GM23338 (cell line): ENCODE measurements around the gene SDC3. TPM values are rescaled to one million over a fixed set of nuclear protein-coding genes. Genes with fewer than 3 reads are reported as not detected.

Experiments
- ATAC-seq: fragments of 200-7000 bp; cut with Tn5 transposase; 3 replicates; pipeline ENCODE4 v1.9.1; 2020
- DNase-seq: peaks from one replicate; pipeline ENCODE4 v3.0.0-alpha.2; 2015; ENCODE audit warnings: low spot score
- H2AFZ ChIP-seq: fragments of 200-600 bp; sonication (generic); 2 replicates; pipeline ENCODE4 v1.8.0; 2016; ENCODE audit warnings: antibody characterized with exemption, mild to moderate bottlenecking, moderate library complexity
- H3F3A ChIP-seq: fragments of 200-600 bp; sonication (generic); replicated peaks from 2 replicates; pipeline ENCODE4 v1.8.0; 2017; ENCODE audit warnings: antibody characterized with exemption, mixed run types, low read depth
- H3K27ac ChIP-seq: fragments of 200-600 bp; sonication (generic); 2 replicates; pipeline ENCODE4 v1.6.1; 2016; ENCODE audit warnings: low read depth
- H3K27me3 ChIP-seq: fragments of 200-600 bp; sonication (generic); 2 replicates; pipeline ENCODE4 v1.8.0; 2016; ENCODE audit warnings: mild to moderate bottlenecking, mixed run types, moderate library complexity; ENCODE audit not compliant: insufficient read depth
- H3K36me3 ChIP-seq: fragments of 200-600 bp; sonication (generic); 2 replicates; pipeline ENCODE4 v1.8.0; 2016; ENCODE audit warnings: mild to moderate bottlenecking; ENCODE audit not compliant: insufficient read depth
- H3K4me1 ChIP-seq: fragments of 200-600 bp; sonication (generic); 2 replicates; pipeline ENCODE4 v1.8.0; 2016; ENCODE audit warnings: mild to moderate bottlenecking, moderate library complexity; ENCODE audit not compliant: insufficient read depth
- H3K4me2 ChIP-seq: fragments of 200-600 bp; sonication (generic); 2 replicates; pipeline ENCODE4 v1.7.1; 2017; ENCODE audit warnings: mixed run types
- H3K4me3 ChIP-seq: fragments of 200-600 bp; sonication (generic); 2 replicates; pipeline ENCODE4 v1.6.1; 2016; ENCODE audit warnings: mixed run types
- H3K79me2 ChIP-seq: fragments of 200-600 bp; sonication (generic); replicated peaks from 2 replicates; pipeline ENCODE4 v1.8.0; 2017; ENCODE audit warnings: mild to moderate bottlenecking; ENCODE audit not compliant: insufficient read depth
- H3K9me2 ChIP-seq: fragments of 200-600 bp; sonication (generic); 2 replicates; pipeline ENCODE4 v1.8.0; 2017; ENCODE audit not compliant: insufficient read depth
- H4K20me1 ChIP-seq: fragments of 200-600 bp; sonication (generic); replicated peaks from 2 replicates; pipeline ENCODE4 v1.8.0; 2017; ENCODE audit warnings: mild to moderate bottlenecking; ENCODE audit not compliant: insufficient read depth
- H3K27ac Mint-ChIP-seq: 2 replicates; pipeline ENCODE4 v1.8.0; 2020; ENCODE audit warnings: inconsistent platforms, mild to moderate bottlenecking, moderate library complexity, mixed read lengths
- H3K27me3 Mint-ChIP-seq: 3 replicates; pipeline ENCODE4 v1.8.0; 2022; ENCODE audit warnings: low read depth, mild to moderate bottlenecking, moderate library complexity, mixed read lengths, inconsistent platforms; ENCODE audit not compliant: insufficient read depth, poor library complexity
- H3K36me3 Mint-ChIP-seq: 3 replicates; pipeline ENCODE4 v1.8.0; 2021; ENCODE audit warnings: low read depth, mild to moderate bottlenecking, inconsistent platforms, moderate library complexity, mixed read lengths
- H3K4me1 Mint-ChIP-seq: 3 replicates; pipeline ENCODE4 v1.8.0; 2020; ENCODE audit warnings: mild to moderate bottlenecking, inconsistent platforms, mixed read lengths
- H3K4me3 Mint-ChIP-seq: 3 replicates; pipeline ENCODE4 v1.8.0; 2021; ENCODE audit warnings: moderate library complexity, mild to moderate bottlenecking, inconsistent platforms, mixed read lengths
- H3K9me3 Mint-ChIP-seq: 3 replicates; pipeline ENCODE4 v1.8.0; 2020; ENCODE audit warnings: moderate library complexity, mild to moderate bottlenecking, inconsistent platforms, mixed read lengths
- CREB1 ChIP-seq: fragments of 250-450 bp; sonication (Bioruptor Pico); IDR thresholded peaks from 2 replicates; pipeline ENCODE4 v1.5.0; 2020; ENCODE audit warnings: low read depth, mild to moderate bottlenecking, moderate library complexity
- JUNB ChIP-seq: IDR thresholded peaks from one replicate; pipeline ENCODE4 v1.6.1; 2016; ENCODE audit warnings: antibody characterized with exemption; ENCODE audit not compliant: unreplicated experiment
- POLR2AphosphoS5 ChIP-seq: IDR thresholded peaks from 2 replicates; pipeline ENCODE4 v1.6.1; 2016; ENCODE audit warnings: antibody characterized with exemption, low read depth
- STAT1 ChIP-seq: IDR thresholded peaks from one replicate; pipeline ENCODE4 v1.6.1; 2016; ENCODE audit warnings: antibody characterized with exemption; ENCODE audit not compliant: unreplicated experiment
- ZNF331 ChIP-seq: fragments of 250-450 bp; sonication (Bioruptor Pico); IDR thresholded peaks from 2 replicates; pipeline ENCODE4 v1.5.0; 2020; ENCODE audit warnings: low read depth, mild to moderate bottlenecking, moderate library complexity
- polyA plus RNA-seq: library from polyadenylated mRNA; unstranded; fragments of >200 nt; fragmentation: Nextera tagmentation; extraction: Ambion mirVana; gene quantifications from 2 replicates; pipeline ENCODE4 v1.2.1, GENCODE V29; 2016
- total RNA-seq: library from RNA; depleted of rRNA; stranded (reverse); fragments of >200 nt; shearing (Covaris generic); gene quantifications from 2 replicates; pipeline ENCODE4 v1.2.3, GENCODE V29; 2014
- TF ChIP-seq, protein P1 (sequence below): IDR thresholded peaks from 2 replicates; pipeline ENCODE4 v1.6.1; 2016; ENCODE audit warnings: antibody characterized with exemption
- TF ChIP-seq, protein P2 (sequence below): IDR thresholded peaks from one replicate; pipeline ENCODE4 v1.6.1; 2018; ENCODE audit warnings: antibody characterized with exemption; ENCODE audit not compliant: unreplicated experiment
- TF ChIP-seq, protein P3 (sequence below), 2 experiments: fragments of 200-600 bp in 1 of 2; sonication (generic) in 1 of 2; conservative IDR thresholded peaks; 2 replicates each; pipeline versions ENCODE4 v1.5.1 to v1.6.1; 2016 to 2017; ENCODE audit warnings: antibody characterized with exemption in 2 of 2, low read depth in 2 of 2, mild to moderate bottlenecking in 2 of 2, moderate library complexity in 1 of 2

Gene SDC3
- total and polyA plus RNA-seq, 2 experiments from 2014 or later = 5.2 to 29.7 TPM

- peaks cover 42% of the 10 kb centered on the region for H3K4me1 Mint-ChIP-seq
- no peaks in the 10 kb centered on the region for H3K36me3 ChIP-seq
- no peak overlapping the region for H3K4me2 ChIP-seq
- H3K9me2 ChIP-seq = no peaks in the 10 kb centered on the region
- H3K79me2 ChIP-seq = peaks cover 3% of the 10 kb centered on the region
- H3K4me3 Mint-ChIP-seq = no peak overlapping the region
- peaks cover 33% of the 10 kb centered on the region for H3K4me1 ChIP-seq
- H3K36me3 Mint-ChIP-seq = no peaks in the 10 kb centered on the region
- no peak overlapping the region for H3K27ac Mint-ChIP-seq
- H3K27me3 Mint-ChIP-seq = peaks cover 12% of the 10 kb centered on the region
- no peak overlapping the region for H3K27ac ChIP-seq
- H4K20me1 ChIP-seq = peaks cover 4% of the 10 kb centered on the region; the same call in 1 of the 2 replicates
- peaks cover 11% of the 10 kb centered on the region; the same call in 1 of the 2 replicates for H3F3A ChIP-seq
- no peak overlapping the region for H3K4me3 ChIP-seq
- TF ChIP-seq STAT1 = no peak
- ATAC-seq = no peak
- no peak overlapping the region for H2AFZ ChIP-seq
- no peaks in the 10 kb centered on the region for H3K27me3 ChIP-seq
- no peaks in the 10 kb centered on the region; the same call in 2 of the 3 replicates for H3K9me3 Mint-ChIP-seq
- DNase-seq = no peak
These were observed 7.5 kb downstream of the SDC3 start for GRCh38 chr1:30900931-30901560.

DNA sequence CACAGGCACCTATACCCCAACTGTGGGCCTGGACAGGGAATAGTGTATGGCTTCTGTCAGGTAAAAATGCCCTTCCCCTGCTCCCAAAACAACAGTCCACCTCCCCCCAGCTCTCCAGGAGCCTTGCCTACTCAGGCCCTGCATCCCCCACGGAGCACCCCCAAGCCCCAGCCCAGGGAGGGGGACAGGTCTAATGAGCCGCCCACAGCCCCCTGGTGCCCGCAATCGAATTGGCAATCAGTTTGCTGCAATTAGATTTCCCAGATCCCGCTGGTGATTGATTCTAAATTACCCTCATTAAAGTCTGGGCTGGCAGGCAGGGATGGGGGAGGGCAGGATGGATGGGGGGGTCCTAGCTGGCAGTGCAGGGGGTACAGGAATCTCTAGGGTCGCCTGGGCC lies 8.1 kb downstream of the SDC3 start:
- ATAC-seq = no peak
- Histone ChIP-seq H3K4me2 (no peak overlapping the region), H2AFZ (no peak overlapping the region), H3K79me2 (peaks cover 3% of the 10 kb centered on the region), H3F3A (peaks cover 11% of the 10 kb centered on the region; the same call in 1 of the 2 replicates), H3K4me1 (peaks cover 34% of the 10 kb centered on the region), H3K4me3 (no peak overlapping the region), H3K9me2 (no peaks in the 10 kb centered on the region), H3K36me3 (no peaks in the 10 kb centered on the region), H3K27me3 (no peaks in the 10 kb centered on the region), H4K20me1 (peaks cover 2% of the 10 kb centered on the region; the same call in 1 of the 2 replicates), H3K27ac (no peak overlapping the region)
- TF ChIP-seq, protein P1, sequence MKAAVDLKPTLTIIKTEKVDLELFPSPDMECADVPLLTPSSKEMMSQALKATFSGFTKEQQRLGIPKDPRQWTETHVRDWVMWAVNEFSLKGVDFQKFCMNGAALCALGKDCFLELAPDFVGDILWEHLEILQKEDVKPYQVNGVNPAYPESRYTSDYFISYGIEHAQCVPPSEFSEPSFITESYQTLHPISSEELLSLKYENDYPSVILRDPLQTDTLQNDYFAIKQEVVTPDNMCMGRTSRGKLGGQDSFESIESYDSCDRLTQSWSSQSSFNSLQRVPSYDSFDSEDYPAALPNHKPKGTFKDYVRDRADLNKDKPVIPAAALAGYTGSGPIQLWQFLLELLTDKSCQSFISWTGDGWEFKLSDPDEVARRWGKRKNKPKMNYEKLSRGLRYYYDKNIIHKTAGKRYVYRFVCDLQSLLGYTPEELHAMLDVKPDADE = no peak
- no peak for TF ChIP-seq JUNB
- TF ChIP-seq, protein P2, sequence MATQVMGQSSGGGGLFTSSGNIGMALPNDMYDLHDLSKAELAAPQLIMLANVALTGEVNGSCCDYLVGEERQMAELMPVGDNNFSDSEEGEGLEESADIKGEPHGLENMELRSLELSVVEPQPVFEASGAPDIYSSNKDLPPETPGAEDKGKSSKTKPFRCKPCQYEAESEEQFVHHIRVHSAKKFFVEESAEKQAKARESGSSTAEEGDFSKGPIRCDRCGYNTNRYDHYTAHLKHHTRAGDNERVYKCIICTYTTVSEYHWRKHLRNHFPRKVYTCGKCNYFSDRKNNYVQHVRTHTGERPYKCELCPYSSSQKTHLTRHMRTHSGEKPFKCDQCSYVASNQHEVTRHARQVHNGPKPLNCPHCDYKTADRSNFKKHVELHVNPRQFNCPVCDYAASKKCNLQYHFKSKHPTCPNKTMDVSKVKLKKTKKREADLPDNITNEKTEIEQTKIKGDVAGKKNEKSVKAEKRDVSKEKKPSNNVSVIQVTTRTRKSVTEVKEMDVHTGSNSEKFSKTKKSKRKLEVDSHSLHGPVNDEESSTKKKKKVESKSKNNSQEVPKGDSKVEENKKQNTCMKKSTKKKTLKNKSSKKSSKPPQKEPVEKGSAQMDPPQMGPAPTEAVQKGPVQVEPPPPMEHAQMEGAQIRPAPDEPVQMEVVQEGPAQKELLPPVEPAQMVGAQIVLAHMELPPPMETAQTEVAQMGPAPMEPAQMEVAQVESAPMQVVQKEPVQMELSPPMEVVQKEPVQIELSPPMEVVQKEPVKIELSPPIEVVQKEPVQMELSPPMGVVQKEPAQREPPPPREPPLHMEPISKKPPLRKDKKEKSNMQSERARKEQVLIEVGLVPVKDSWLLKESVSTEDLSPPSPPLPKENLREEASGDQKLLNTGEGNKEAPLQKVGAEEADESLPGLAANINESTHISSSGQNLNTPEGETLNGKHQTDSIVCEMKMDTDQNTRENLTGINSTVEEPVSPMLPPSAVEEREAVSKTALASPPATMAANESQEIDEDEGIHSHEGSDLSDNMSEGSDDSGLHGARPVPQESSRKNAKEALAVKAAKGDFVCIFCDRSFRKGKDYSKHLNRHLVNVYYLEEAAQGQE = no peak
- no peak for TF ChIP-seq CREB1
- TF ChIP-seq POLR2AphosphoS5 = no peak
- TF ChIP-seq ZNF331 = no peak
- TF ChIP-seq, protein P3, sequence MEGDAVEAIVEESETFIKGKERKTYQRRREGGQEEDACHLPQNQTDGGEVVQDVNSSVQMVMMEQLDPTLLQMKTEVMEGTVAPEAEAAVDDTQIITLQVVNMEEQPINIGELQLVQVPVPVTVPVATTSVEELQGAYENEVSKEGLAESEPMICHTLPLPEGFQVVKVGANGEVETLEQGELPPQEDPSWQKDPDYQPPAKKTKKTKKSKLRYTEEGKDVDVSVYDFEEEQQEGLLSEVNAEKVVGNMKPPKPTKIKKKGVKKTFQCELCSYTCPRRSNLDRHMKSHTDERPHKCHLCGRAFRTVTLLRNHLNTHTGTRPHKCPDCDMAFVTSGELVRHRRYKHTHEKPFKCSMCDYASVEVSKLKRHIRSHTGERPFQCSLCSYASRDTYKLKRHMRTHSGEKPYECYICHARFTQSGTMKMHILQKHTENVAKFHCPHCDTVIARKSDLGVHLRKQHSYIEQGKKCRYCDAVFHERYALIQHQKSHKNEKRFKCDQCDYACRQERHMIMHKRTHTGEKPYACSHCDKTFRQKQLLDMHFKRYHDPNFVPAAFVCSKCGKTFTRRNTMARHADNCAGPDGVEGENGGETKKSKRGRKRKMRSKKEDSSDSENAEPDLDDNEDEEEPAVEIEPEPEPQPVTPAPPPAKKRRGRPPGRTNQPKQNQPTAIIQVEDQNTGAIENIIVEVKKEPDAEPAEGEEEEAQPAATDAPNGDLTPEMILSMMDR (conservative IDR thresholded peaks at IDR 0.05; ENCODE audit: low read depth in 2 of 2) = peak in 1 of 2 experiments; percentile 1; a peak in 1 of 4 replicates
- TF ChIP-seq STAT1 = no peak
- H3K27ac Mint-ChIP-seq = no peak overlapping the region
- H3K4me3 Mint-ChIP-seq = no peak overlapping the region
- H3K4me1 Mint-ChIP-seq = peaks cover 41% of the 10 kb centered on the region
- peaks cover 9% of the 10 kb centered on the region for H3K27me3 Mint-ChIP-seq
- no peaks in the 10 kb centered on the region for H3K36me3 Mint-ChIP-seq
- no peak for DNase-seq
- H3K9me3 Mint-ChIP-seq = no peaks in the 10 kb centered on the region; the same call in 2 of the 3 replicates
